Measurements from ENCODE around the gene SATB2.

DNA sequence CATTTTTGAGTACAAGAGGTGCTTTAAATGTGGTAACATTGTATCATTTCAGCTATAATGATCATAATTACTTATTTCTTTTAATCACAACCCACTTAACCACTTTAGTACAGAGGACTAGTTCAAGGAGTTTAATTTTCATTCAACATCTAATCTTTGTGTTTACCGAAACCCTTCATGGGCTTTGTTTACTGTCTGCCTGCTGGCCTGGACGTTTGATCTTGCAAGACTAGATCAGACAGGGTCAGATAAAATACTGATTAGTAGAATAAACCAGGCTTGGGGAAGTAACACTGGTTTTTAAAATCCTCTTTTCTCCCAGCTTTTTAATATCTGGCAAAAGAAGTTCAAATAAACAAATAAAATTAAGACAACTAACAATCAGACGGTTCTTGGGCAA lies 93.6 kb downstream of the SATB2 start:
- TF ChIP-seq OSR2 (tag by site-specific recombination; IDR thresholded peaks at IDR 0.05) = no peak
- no peak for TF ChIP-seq ZNF416 (tag by site-specific recombination; IDR thresholded peaks at IDR 0.05)
- TF ChIP-seq PRDM2 (tag by site-specific recombination; IDR thresholded peaks at IDR 0.05; ENCODE audit: borderline replicate concordance) = no peak
- TF ChIP-seq, protein P1, sequence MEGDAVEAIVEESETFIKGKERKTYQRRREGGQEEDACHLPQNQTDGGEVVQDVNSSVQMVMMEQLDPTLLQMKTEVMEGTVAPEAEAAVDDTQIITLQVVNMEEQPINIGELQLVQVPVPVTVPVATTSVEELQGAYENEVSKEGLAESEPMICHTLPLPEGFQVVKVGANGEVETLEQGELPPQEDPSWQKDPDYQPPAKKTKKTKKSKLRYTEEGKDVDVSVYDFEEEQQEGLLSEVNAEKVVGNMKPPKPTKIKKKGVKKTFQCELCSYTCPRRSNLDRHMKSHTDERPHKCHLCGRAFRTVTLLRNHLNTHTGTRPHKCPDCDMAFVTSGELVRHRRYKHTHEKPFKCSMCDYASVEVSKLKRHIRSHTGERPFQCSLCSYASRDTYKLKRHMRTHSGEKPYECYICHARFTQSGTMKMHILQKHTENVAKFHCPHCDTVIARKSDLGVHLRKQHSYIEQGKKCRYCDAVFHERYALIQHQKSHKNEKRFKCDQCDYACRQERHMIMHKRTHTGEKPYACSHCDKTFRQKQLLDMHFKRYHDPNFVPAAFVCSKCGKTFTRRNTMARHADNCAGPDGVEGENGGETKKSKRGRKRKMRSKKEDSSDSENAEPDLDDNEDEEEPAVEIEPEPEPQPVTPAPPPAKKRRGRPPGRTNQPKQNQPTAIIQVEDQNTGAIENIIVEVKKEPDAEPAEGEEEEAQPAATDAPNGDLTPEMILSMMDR (tag by site-specific recombination; IDR thresholded peaks at IDR 0.05) = no peak
- TF ChIP-seq ZNF24 (tag by site-specific recombination; IDR thresholded peaks at IDR 0.05) = no peak
- no peak for TF ChIP-seq ZNF274 (IDR thresholded peaks at IDR 0.05; ENCODE audit: low read length)
- no peak for TF ChIP-seq ZNF274 (tag by site-specific recombination; IDR thresholded peaks at IDR 0.05; ENCODE audit: borderline replicate concordance)
- no peak for TF ChIP-seq ZNF335 (tag by site-specific recombination; conservative IDR thresholded peaks at IDR 0.05)
- TF ChIP-seq PATZ1 (tag by site-specific recombination; IDR thresholded peaks at IDR 0.05) = no peak
- TF ChIP-seq ZNF202 (tag by site-specific recombination; IDR thresholded peaks at IDR 0.05; ENCODE audit: borderline replicate concordance) = no peak
- TF ChIP-seq ZNF777 (tag by site-specific recombination; IDR thresholded peaks at IDR 0.05; ENCODE audit: borderline replicate concordance) = no peak
- TF ChIP-seq, protein P2, sequence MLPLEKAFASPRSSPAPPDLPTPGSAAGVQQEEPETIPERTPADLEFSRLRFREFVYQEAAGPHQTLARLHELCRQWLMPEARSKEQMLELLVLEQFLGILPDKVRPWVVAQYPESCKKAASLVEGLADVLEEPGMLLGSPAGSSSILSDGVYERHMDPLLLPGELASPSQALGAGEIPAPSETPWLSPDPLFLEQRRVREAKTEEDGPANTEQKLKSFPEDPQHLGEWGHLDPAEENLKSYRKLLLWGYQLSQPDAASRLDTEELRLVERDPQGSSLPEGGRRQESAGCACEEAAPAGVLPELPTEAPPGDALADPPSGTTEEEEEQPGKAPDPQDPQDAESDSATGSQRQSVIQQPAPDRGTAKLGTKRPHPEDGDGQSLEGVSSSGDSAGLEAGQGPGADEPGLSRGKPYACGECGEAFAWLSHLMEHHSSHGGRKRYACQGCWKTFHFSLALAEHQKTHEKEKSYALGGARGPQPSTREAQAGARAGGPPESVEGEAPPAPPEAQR (tag by site-specific recombination; IDR thresholded peaks at IDR 0.05) = no peak

Data from HEK293 (cell line).